GM19438 (cell line): ENCODE results near the gene UNC50.
"Not testable (repeated sequence)": the region's sequence is repeated elsewhere in the genome, so short reads cannot be mapped to it uniquely, and the experiment has no call there.

Source experiments
- ATAC-seq: cut with Tn5 transposase; IDR thresholded peaks from one replicate; pipeline ENCODE4 v1.9.1; 2021; ENCODE audit warnings: low read depth; ENCODE audit not compliant: unreplicated experiment

The UNC50 gene

GRCh38 chr2:98573426-98573825 lies 35.0 kb upstream of the UNC50 start:
- no peak for ATAC-seq

- ATAC-seq, result no peak
These were observed 31.6 kb upstream of the UNC50 start for GRCh38 chr2:98576666-98577312.

GRCh38 chr2:98577313-98577712 lies 31.1 kb upstream of the UNC50 start:
- ATAC-seq, result no peak

GRCh38 chr2:98578231-98578630 lies 30.2 kb upstream of the UNC50 start:
- ATAC-seq, result no peak

- ATAC-seq, result no peak
These were observed 28.5 kb upstream of the UNC50 start for GRCh38 chr2:98579926-98580325.

GRCh38 chr2:98580656-98581284 lies 27.6 kb upstream of the UNC50 start:
- no peak for ATAC-seq

GRCh38 chr2:98582523-98582922 lies 25.9 kb upstream of the UNC50 start:
- no peak for ATAC-seq

GRCh38 chr2:98583276-98583675 lies 25.1 kb upstream of the UNC50 start:
- ATAC-seq, result no peak

GRCh38 chr2:98583816-98584618 lies 24.4 kb upstream of the UNC50 start:
- no peak for ATAC-seq

- no peak for ATAC-seq
These were observed 23.0 kb upstream of the UNC50 start for GRCh38 chr2:98585386-98585785.

- no peak for ATAC-seq
These were observed 21.7 kb upstream of the UNC50 start for GRCh38 chr2:98586551-98587140.

GRCh38 chr2:98588880-98589431 lies 19.4 kb upstream of the UNC50 start:
- no peak for ATAC-seq

- ATAC-seq, result no peak
These were observed 18.9 kb upstream of the UNC50 start for GRCh38 chr2:98589489-98589888.

- ATAC-seq, result no peak
These were observed 15.8 kb upstream of the UNC50 start for GRCh38 chr2:98592565-98592964.

GRCh38 chr2:98594665-98595064 lies 13.7 kb upstream of the UNC50 start:
- not testable (repeated sequence) for ATAC-seq

- ATAC-seq, result no peak
These were observed 9.5 kb upstream of the UNC50 start for GRCh38 chr2:98598781-98599428.

- peak; percentile 84 for ATAC-seq
These were observed 6.8 kb upstream of the UNC50 start for GRCh38 chr2:98601532-98602132.

- no peak for ATAC-seq
These were observed 3.8 kb upstream of the UNC50 start for GRCh38 chr2:98604547-98604946.

- ATAC-seq, result no peak
These were observed 3.3 kb upstream of the UNC50 start for GRCh38 chr2:98605076-98605475.

- no peak for ATAC-seq
These were observed 2.0 kb upstream of the UNC50 start for GRCh38 chr2:98606431-98606830.
